ENCODE measurements around the gene C15orf39.

GRCh38 chr15:75197062-75197630, 4.5 kb upstream of the C15orf39 start:
- TF ChIP-seq CTCF (IDR thresholded peaks at IDR 0.05): no peak
- TF ChIP-seq POLR2A (IDR thresholded peaks at IDR 0.05): no peak
